Neural crest cell (in vitro differentiated cells): Measurements from ENCODE around the gene LMBR1. TPM values are rescaled to one million over a fixed set of nuclear protein-coding genes. Genes with fewer than 3 reads are reported as not detected.

Experiments
- DNase-seq: peaks from one replicate; pipeline ENCODE4 v3.0.0; 2021; ENCODE audit warnings: low read depth, mixed read lengths, low spot score
- H3K27ac Mint-ChIP-seq: one replicate; pipeline ENCODE4 v1.8.0; 2021; ENCODE audit warnings: mild to moderate bottlenecking, mixed read lengths; ENCODE audit not compliant: unreplicated experiment
- H3K27me3 Mint-ChIP-seq: 2 replicates; pipeline ENCODE4 v1.8.0; 2021; ENCODE audit warnings: low read depth, mild to moderate bottlenecking, mixed read lengths
- H3K36me3 Mint-ChIP-seq: 2 replicates; pipeline ENCODE4 v1.8.0; 2021; ENCODE audit warnings: low read depth, mild to moderate bottlenecking, mixed read lengths
- H3K4me1 Mint-ChIP-seq: 2 replicates; pipeline ENCODE4 v1.8.0; 2021; ENCODE audit warnings: mixed read lengths
- H3K4me3 Mint-ChIP-seq: one replicate; pipeline ENCODE4 v1.8.0; 2021; ENCODE audit warnings: mild to moderate bottlenecking, mixed read lengths
- H3K9me3 Mint-ChIP-seq: 2 replicates; pipeline ENCODE4 v1.8.0; 2021; ENCODE audit warnings: mixed read lengths
- total RNA-seq: library from RNA; stranded (reverse); gene quantifications from 2 replicates; pipeline ENCODE4 v1.2.1, GENCODE V29; 2021
- TF ChIP-seq, protein P1 (sequence below): fragments of 200-600 bp; sonication (generic); conservative IDR thresholded peaks from 2 replicates; pipeline ENCODE4 v1.5.0; 2021; ENCODE audit warnings: antibody characterized with exemption, mild to moderate bottlenecking

Gene LMBR1
- total RNA-seq, 1 donor from 2014 or later = 55.1 TPM

DNA sequence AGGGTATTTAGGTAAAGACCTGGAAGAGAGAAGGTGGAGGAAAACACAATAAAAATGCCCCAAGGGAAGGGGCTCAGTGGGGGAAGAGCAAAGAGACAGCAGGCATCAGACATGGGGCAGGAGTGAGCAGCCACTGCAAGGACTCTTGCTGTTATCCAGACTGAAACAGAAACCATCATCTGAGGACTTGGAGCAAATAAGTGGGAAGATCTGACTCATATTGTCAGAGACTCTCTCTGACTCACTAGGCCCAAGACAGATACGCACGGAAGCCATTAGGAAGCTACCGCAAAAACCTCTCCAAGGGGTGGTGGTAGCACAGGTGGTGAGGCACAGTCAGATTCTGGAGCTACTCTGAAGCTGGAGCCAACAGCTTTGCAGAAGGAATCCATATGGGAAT, 141.7 kb downstream of the LMBR1 start:
- no peaks in the 10 kb centered on the region for H3K9me3 Mint-ChIP-seq
- H3K36me3 Mint-ChIP-seq = peaks cover 3% of the 10 kb centered on the region
- H3K27me3 Mint-ChIP-seq = no peaks in the 10 kb centered on the region
- DNase-seq = no peak
- no peak overlapping the region for H3K4me3 Mint-ChIP-seq
- TF ChIP-seq, protein P1, sequence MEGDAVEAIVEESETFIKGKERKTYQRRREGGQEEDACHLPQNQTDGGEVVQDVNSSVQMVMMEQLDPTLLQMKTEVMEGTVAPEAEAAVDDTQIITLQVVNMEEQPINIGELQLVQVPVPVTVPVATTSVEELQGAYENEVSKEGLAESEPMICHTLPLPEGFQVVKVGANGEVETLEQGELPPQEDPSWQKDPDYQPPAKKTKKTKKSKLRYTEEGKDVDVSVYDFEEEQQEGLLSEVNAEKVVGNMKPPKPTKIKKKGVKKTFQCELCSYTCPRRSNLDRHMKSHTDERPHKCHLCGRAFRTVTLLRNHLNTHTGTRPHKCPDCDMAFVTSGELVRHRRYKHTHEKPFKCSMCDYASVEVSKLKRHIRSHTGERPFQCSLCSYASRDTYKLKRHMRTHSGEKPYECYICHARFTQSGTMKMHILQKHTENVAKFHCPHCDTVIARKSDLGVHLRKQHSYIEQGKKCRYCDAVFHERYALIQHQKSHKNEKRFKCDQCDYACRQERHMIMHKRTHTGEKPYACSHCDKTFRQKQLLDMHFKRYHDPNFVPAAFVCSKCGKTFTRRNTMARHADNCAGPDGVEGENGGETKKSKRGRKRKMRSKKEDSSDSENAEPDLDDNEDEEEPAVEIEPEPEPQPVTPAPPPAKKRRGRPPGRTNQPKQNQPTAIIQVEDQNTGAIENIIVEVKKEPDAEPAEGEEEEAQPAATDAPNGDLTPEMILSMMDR = no peak
- H3K27ac Mint-ChIP-seq = no peak overlapping the region
- H3K4me1 Mint-ChIP-seq = no peaks in the 10 kb centered on the region

DNA sequence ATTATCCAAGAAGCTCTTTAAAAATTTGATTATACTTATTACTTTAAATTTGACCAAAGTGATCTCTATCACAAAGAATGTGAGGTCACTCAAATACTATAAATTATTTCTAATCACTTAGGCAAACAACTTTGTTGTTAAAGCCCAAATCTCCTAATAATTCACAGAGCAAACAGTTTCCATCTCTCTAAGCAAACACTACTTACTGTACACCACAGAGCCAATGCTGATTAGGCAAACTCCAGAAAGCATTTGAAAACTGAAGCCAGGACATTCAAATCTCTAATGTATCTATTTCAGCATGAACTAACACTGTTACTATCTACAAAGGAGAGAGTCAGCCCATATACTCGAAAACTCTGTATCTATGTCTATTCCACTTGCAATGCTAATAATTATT, 145.3 kb downstream of the LMBR1 start:
- no peaks in the 10 kb centered on the region for H3K9me3 Mint-ChIP-seq
- H3K27ac Mint-ChIP-seq = no peak overlapping the region

DNA sequence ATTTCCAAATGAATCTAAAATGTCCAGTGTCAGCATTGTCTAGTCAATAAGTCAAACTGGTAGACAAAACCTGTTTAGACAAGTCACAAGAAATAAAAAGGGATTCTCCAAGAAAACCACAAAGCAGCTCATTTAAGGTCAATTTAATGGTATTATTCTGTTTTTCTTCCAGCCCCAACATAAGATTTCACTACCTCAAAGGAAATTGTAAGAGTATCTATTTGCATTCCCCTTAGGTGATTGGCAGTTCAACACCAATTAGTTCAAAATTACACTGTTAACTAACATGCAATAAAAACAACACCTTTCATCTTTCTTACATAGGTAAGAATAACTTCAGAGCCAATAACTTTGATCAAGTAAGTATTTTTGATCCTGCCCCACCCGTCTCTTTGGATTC, 146.1 kb downstream of the LMBR1 start:
- peaks cover 12% of the 10 kb centered on the region for H3K36me3 Mint-ChIP-seq
- H3K27ac Mint-ChIP-seq = no peak overlapping the region
- H3K9me3 Mint-ChIP-seq = peaks cover under 1% of the 10 kb centered on the region
- no peak for DNase-seq
- H3K4me3 Mint-ChIP-seq = no peak overlapping the region
- TF ChIP-seq, protein P1 = no peak
- H3K27me3 Mint-ChIP-seq = no peaks in the 10 kb centered on the region
- H3K4me1 Mint-ChIP-seq = no peaks in the 10 kb centered on the region

More for the DNA sequence above, 145.3 kb downstream of the LMBR1 start:
- H3K36me3 Mint-ChIP-seq = peaks cover 5% of the 10 kb centered on the region
- H3K27me3 Mint-ChIP-seq = no peaks in the 10 kb centered on the region
- TF ChIP-seq, protein P1 = no peak
- no peaks in the 10 kb centered on the region for H3K4me1 Mint-ChIP-seq
- H3K4me3 Mint-ChIP-seq = no peak overlapping the region
- no peak for DNase-seq

GRCh38 chr7:156739596-156739995, 153.4 kb downstream of the LMBR1 start:
- no peak overlapping the region for H3K27ac Mint-ChIP-seq
- H3K36me3 Mint-ChIP-seq = peaks cover 38% of the 10 kb centered on the region
- DNase-seq = no peak
- no peaks in the 10 kb centered on the region for H3K4me1 Mint-ChIP-seq
- H3K9me3 Mint-ChIP-seq = peaks cover 5% of the 10 kb centered on the region
- TF ChIP-seq, protein P1 = no peak
- H3K27me3 Mint-ChIP-seq = no peaks in the 10 kb centered on the region
- no peak overlapping the region for H3K4me3 Mint-ChIP-seq

GRCh38 chr7:156735851-156736250, 157.1 kb downstream of the LMBR1 start:
- H3K9me3 Mint-ChIP-seq = peaks cover 17% of the 10 kb centered on the region
- no peak for DNase-seq
- H3K4me1 Mint-ChIP-seq = no peaks in the 10 kb centered on the region
- H3K27me3 Mint-ChIP-seq = no peaks in the 10 kb centered on the region
- H3K4me3 Mint-ChIP-seq = no peak overlapping the region
- no peak overlapping the region for H3K27ac Mint-ChIP-seq
- TF ChIP-seq, protein P1 = no peak
- peaks cover 57% of the 10 kb centered on the region for H3K36me3 Mint-ChIP-seq

DNA sequence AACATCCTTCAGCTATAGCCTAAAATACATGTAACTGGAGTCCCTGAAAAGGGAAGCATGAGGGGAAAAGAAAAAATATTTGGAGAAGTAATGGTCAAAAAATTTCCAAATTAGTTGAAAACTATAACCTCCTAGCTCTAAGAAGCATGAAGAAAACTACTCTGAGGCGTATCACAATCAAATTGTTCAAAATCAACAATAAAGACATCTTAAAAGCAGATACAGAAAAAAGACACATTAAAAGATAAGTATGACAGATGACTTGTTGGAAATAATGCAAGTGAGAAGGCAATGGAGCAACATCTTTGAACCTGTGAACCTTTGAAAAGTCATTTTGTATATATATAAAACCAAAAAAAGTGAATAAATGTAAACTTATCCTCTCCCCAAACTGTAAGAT, 159.3 kb downstream of the LMBR1 start:
- TF ChIP-seq, protein P1 = no peak
- no peak overlapping the region for H3K4me3 Mint-ChIP-seq
- peaks cover 57% of the 10 kb centered on the region for H3K36me3 Mint-ChIP-seq
- no peaks in the 10 kb centered on the region for H3K4me1 Mint-ChIP-seq
- no peak overlapping the region for H3K27ac Mint-ChIP-seq
- H3K27me3 Mint-ChIP-seq = no peaks in the 10 kb centered on the region
- DNase-seq = no peak
- peaks cover 17% of the 10 kb centered on the region for H3K9me3 Mint-ChIP-seq
